GM10266 (cell line): Measurements from ENCODE around the gene IL1RAP.

Experiments used
- DNase-seq: peaks from one replicate; pipeline ENCODE4 v3.0.0; 2012; ENCODE audit errors: extremely low spot score
- TF ChIP-seq, protein P1 (sequence below): IDR thresholded peaks from 2 replicates; pipeline ENCODE4 v1.5.1; 2012; ENCODE audit warnings: mild to moderate bottlenecking, low read depth; ENCODE audit not compliant: control insufficient read depth, insufficient read depth; ENCODE audit errors: missing control alignments

Gene IL1RAP

DNA sequence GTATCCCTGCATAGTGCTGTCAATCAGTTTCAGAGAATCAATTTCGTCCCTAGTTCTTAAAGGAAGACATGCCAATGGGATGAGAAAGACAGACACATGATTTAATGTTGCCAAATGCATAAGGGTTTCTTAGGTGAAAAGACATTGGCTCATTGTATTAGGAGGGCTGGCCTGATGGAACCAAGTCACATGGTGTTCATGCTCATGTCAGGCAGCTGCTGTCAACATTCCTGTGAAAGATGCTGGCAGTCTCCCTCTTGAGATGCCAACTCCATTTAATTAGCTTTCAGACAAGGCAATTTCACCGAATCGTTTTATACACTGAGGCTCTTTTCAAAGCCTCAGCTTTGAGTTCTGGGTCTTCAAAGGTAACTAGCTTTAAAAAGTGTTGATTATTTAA, 16.1 kb upstream of the IL1RAP start:
- no peak for DNase-seq
- TF ChIP-seq, protein P1, sequence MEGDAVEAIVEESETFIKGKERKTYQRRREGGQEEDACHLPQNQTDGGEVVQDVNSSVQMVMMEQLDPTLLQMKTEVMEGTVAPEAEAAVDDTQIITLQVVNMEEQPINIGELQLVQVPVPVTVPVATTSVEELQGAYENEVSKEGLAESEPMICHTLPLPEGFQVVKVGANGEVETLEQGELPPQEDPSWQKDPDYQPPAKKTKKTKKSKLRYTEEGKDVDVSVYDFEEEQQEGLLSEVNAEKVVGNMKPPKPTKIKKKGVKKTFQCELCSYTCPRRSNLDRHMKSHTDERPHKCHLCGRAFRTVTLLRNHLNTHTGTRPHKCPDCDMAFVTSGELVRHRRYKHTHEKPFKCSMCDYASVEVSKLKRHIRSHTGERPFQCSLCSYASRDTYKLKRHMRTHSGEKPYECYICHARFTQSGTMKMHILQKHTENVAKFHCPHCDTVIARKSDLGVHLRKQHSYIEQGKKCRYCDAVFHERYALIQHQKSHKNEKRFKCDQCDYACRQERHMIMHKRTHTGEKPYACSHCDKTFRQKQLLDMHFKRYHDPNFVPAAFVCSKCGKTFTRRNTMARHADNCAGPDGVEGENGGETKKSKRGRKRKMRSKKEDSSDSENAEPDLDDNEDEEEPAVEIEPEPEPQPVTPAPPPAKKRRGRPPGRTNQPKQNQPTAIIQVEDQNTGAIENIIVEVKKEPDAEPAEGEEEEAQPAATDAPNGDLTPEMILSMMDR = no peak

- TF ChIP-seq, protein P1 = no peak
- no peak for DNase-seq
Observed at GRCh38 chr3:190498293-190498692, 15.6 kb upstream of the IL1RAP start.

DNA sequence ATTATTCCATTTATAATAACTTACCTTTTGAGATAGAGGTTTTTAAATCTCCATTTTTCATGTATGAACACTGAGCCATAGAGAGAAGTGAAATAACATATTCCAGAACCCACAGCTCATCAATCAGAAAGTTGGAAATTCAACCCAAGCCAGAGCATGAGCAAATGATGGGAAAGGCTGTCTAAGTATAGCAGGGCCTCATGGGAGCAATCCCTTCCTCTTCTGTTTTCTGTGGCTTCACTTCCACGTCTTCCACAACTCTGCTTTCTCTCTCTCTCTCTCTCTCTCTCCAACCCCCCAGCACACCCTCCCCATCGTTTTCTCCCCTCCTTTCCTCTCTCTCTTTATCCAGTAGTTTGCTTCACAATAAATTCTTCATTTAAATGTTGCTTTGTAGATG, 14.8 kb upstream of the IL1RAP start:
- no peak for DNase-seq
- TF ChIP-seq, protein P1 = no peak

DNA sequence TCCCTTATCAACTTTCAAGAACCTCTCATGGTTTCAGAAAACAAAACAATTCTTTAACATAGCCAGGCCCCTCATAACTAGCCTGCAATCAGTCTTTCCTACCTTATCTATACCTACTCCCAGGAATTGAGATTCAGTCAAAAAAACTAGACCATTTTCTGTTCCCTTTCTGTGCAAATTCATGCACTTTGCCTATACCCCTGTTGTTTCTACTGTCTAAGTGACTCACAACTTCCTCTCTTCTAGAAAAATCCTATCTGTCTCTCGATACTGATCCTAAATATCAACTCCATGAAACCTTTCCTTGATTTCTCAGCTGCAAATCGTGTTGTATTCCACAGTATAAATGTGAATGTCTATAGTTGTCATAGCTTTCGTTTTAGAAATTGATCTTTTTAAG, 10.9 kb upstream of the IL1RAP start:
- TF ChIP-seq, protein P1 = no peak
- DNase-seq = no peak

- no peak for DNase-seq
- TF ChIP-seq, protein P1 = peak; percentile 27
Observed at GRCh38 chr3:190504354-190505125, 9.3 kb upstream of the IL1RAP start.

DNA sequence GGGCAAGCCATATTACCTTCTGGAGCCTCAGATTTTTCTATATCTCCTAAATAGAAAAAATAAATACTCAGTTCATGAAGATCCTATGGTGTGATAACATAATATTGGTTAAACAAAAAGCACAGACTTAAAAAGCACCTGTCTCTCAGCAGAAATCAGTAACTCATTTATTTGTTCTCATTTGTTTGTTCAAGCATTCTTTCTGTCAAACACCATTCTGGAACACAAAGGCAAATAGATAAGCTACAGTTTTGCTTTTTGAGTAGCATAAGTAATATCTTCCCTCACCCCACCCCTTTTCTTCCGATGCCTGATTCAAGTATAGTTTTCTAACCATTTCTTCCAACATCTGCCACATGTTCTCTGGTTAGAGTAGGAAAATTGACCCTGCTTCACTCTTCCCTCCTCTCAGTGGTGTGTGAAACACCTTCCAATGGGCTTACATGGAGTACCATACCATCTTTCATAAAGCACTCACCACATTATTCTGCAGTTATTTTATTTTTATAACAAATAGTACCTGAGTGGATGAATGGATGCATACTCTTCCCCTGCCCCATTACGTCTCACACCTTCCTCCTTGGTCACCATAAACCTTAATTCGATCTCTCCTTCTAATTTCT, 8.4 kb upstream of the IL1RAP start:
- TF ChIP-seq, protein P1 = no peak
- DNase-seq = no peak

DNA sequence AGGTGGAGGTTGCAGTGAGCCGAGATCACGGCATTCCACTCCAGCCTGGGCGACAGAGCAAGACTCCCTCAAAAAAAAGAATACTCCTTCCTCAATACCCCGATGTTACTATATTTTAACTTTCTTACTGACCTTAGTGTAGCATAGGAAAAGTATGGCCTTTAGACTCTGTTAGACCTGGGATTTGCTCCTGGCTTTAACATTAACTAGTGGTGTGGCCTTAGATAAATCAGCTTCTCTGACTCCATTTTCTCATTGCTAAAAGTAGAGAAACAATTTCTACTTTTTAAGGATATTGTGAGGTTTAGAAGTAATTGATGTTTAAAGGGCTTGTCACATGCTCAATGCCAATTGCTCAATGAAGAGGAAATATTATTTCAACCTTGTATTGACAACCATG, 7.6 kb upstream of the IL1RAP start:
- TF ChIP-seq, protein P1 = no peak
- no peak for DNase-seq
